KMS-11 (cell line): ENCODE data around the gene APOBEC3B.

Experiments used
- H2AFZ ChIP-seq: fragments of 200-600 bp; sonication (generic); 2 replicates; pipeline ENCODE4 v1.6.1; 2016; ENCODE audit warnings: antibody characterized with exemption, mixed run types, low read depth
- H3K27ac ChIP-seq: fragments of 200-600 bp; sonication (generic); 2 replicates; pipeline ENCODE4 v1.6.1; 2016; ENCODE audit warnings: mild to moderate bottlenecking, mixed run types
- H3K27me3 ChIP-seq: fragments of 200-600 bp; sonication (generic); 2 replicates; pipeline ENCODE4 v1.6.1; 2017; ENCODE audit warnings: mild to moderate bottlenecking, low read depth, mixed run types, moderate library complexity; ENCODE audit not compliant: insufficient read depth
- H3K36me3 ChIP-seq: fragments of 200-600 bp; sonication (generic); 2 replicates; pipeline ENCODE4 v1.6.1; 2017; ENCODE audit warnings: mild to moderate bottlenecking, mixed run types; ENCODE audit not compliant: insufficient read depth
- H3K4me1 ChIP-seq: fragments of 200-600 bp; sonication (generic); 2 replicates; pipeline ENCODE4 v1.6.1; 2016; ENCODE audit warnings: mild to moderate bottlenecking, low read depth, mixed run types; ENCODE audit not compliant: poor library complexity, severe bottlenecking
- H3K4me2 ChIP-seq: fragments of 200-600 bp; sonication (generic); 2 replicates; pipeline ENCODE4 v1.7.0; 2016; ENCODE audit warnings: mild to moderate bottlenecking, mixed run types
- H3K4me3 ChIP-seq: fragments of 200-600 bp; sonication (generic); IDR thresholded peaks from 2 replicates; pipeline ENCODE4 v1.6.1; 2017; ENCODE audit warnings: low read depth, low read length, mixed read lengths; ENCODE audit not compliant: insufficient read depth
- H3K79me2 ChIP-seq: fragments of 200-600 bp; sonication (generic); 2 replicates; pipeline ENCODE4 v1.6.1; 2016; ENCODE audit warnings: low read depth, mixed run types; ENCODE audit not compliant: insufficient read depth
- H3K9ac ChIP-seq: fragments of 200-600 bp; sonication (generic); 2 replicates; pipeline ENCODE4 v1.6.1; 2016; ENCODE audit warnings: mild to moderate bottlenecking, mixed run types
- H4K20me1 ChIP-seq: fragments of 200-600 bp; sonication (generic); 2 replicates; pipeline ENCODE4 v1.6.1; 2016; ENCODE audit warnings: mild to moderate bottlenecking, mixed run types; ENCODE audit not compliant: insufficient read depth
- TF ChIP-seq, protein P1 (sequence below): fragments of 200-600 bp; sonication (generic); conservative IDR thresholded peaks from 2 replicates; pipeline ENCODE4 v1.6.1; 2017; ENCODE audit warnings: low read depth, mild to moderate bottlenecking, antibody characterized with exemption, low read length, moderate library complexity, mixed read lengths

Gene APOBEC3B

DNA sequence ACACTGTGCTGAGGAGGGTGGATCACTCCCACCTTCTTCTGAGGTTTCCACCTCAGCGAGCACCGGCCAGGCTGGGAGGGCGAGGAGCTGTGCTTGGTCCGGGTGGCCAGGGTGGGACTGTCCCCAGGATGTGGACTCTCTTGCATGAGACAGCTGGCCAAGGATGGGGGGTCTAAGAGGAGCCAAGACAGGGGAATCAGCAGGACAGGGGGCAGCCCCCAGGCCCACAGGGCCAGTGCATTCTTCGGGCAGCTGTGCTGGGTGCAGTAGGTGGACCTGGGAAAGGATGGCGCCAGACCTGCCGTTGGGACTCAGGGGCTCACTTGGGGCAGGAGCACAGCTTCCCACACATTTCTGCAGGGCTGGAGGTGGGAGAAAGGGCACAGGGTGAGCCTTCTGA, 15.2 kb upstream of the APOBEC3B start:
- no peak overlapping the region for H3K9ac ChIP-seq
- no peaks in the 10 kb centered on the region for H3K79me2 ChIP-seq
- no peak overlapping the region for H3K4me3 ChIP-seq
- no peaks in the 10 kb centered on the region for H4K20me1 ChIP-seq
- H2AFZ ChIP-seq, result no peak overlapping the region
- TF ChIP-seq, protein P1, sequence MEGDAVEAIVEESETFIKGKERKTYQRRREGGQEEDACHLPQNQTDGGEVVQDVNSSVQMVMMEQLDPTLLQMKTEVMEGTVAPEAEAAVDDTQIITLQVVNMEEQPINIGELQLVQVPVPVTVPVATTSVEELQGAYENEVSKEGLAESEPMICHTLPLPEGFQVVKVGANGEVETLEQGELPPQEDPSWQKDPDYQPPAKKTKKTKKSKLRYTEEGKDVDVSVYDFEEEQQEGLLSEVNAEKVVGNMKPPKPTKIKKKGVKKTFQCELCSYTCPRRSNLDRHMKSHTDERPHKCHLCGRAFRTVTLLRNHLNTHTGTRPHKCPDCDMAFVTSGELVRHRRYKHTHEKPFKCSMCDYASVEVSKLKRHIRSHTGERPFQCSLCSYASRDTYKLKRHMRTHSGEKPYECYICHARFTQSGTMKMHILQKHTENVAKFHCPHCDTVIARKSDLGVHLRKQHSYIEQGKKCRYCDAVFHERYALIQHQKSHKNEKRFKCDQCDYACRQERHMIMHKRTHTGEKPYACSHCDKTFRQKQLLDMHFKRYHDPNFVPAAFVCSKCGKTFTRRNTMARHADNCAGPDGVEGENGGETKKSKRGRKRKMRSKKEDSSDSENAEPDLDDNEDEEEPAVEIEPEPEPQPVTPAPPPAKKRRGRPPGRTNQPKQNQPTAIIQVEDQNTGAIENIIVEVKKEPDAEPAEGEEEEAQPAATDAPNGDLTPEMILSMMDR, result no peak
- no peaks in the 10 kb centered on the region for H3K4me1 ChIP-seq
- H3K27ac ChIP-seq, result no peak overlapping the region
- H3K36me3 ChIP-seq, result no peaks in the 10 kb centered on the region
- no peak overlapping the region for H3K4me2 ChIP-seq
- no peaks in the 10 kb centered on the region for H3K27me3 ChIP-seq

DNA sequence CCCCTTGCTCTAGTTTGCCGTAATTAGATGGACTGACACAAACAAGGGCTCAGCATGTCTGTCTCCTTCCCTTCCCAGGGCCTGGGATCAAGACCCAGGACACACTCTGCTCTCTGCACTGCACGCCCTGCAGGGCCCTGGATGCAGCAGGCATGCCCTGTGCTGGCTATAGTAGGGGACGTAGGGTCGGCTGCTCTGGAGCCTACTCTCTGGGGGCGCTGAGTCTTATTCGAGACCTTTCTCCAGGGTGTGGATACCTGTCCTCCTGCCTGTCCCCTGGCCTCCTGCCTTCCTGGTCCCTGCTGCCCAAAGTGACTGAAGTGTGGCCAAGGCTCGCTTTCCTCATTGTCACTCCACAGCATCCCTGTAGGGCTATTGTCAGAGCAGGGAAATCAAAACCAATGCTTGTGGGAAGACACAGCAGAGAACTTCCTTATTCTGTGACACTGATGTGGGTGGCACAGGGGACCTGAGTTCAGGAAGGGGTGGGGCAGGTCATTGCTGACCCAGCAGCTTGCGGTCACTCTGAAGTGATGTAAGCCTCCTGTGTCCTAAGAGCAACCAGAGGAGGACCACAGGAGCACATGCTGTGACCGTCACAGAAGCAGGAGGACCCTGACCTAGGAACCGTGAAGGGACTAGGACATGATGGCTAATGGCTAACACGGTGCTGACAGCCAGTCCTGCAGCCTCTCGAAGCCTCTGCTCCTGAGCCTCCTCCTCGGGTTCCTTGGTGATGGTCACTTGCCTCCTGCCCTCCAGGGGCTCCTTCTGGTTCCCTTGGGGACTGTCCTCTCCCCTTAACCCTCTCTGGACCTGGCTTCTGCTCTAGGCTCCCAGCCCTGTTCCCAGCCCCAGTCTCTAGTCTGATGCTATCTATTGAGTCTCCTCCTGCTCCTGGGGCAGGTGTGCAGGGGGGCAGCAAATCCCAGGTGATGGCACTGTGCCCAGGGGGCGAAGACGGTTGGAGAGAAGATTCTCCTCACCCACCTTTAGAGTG, 14.4 kb upstream of the APOBEC3B start:
- no peak overlapping the region for H3K9ac ChIP-seq
- no peaks in the 10 kb centered on the region for H4K20me1 ChIP-seq
- no peaks in the 10 kb centered on the region for H3K4me1 ChIP-seq
- no peaks in the 10 kb centered on the region for H3K79me2 ChIP-seq
- no peak overlapping the region for H3K27ac ChIP-seq
- no peak overlapping the region for H3K4me2 ChIP-seq
- no peaks in the 10 kb centered on the region for H3K36me3 ChIP-seq
- H2AFZ ChIP-seq, result no peak overlapping the region
- no peaks in the 10 kb centered on the region for H3K27me3 ChIP-seq
- TF ChIP-seq, protein P1, result no peak
- H3K4me3 ChIP-seq, result no peak overlapping the region

DNA sequence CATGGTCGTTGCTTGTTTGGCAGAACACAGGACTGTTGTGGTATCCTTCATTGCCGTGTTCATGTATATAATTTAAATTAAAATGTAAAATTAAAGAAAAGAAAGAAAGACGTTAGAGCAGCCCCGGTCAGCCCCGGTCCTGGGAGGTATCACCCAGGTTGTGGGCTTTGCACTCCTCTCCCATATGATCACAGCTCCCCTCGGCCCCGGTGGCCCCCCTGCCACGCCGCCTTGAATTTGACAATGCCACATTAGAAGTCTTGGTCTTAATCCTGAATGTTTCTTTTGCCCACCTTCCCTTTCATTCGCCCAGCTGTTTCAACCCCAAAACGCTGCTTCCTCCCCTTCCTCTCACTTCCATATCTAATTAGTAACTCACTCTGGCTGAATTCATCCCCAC, 13.3 kb upstream of the APOBEC3B start:
- no peak overlapping the region for H2AFZ ChIP-seq
- TF ChIP-seq, protein P1, result no peak
- no peaks in the 10 kb centered on the region for H3K27me3 ChIP-seq
- H4K20me1 ChIP-seq, result no peaks in the 10 kb centered on the region
- no peak overlapping the region for H3K27ac ChIP-seq
- H3K4me1 ChIP-seq, result no peaks in the 10 kb centered on the region
- H3K9ac ChIP-seq, result no peak overlapping the region
- no peaks in the 10 kb centered on the region for H3K36me3 ChIP-seq
- no peaks in the 10 kb centered on the region for H3K79me2 ChIP-seq
- H3K4me2 ChIP-seq, result no peak overlapping the region
- H3K4me3 ChIP-seq, result no peak overlapping the region

DNA sequence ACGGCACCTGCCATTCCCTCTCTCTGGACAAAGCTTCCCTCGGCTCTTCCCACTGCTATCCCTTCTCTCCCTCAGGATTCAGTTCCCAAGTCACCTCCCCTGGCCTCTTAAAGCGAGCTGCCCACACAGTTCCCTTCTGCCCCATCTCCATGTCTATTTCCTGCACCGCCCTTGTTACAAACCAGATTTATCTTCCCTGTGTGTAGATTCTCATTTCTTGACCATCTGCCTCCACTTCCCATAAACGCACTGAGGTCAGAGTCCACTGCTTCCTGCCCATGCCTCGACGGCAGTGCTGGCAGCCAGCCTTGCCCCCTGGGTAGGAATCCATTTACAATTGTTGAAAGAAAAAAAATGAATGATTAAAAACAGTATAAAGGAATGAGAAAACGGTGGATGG, 11.6 kb upstream of the APOBEC3B start:
- Histone ChIP-seq H3K36me3 (no peaks in the 10 kb centered on the region), H3K4me3 (no peak overlapping the region), H4K20me1 (no peaks in the 10 kb centered on the region), H3K9ac (no peak overlapping the region), H3K79me2 (no peaks in the 10 kb centered on the region), H3K4me2 (no peak overlapping the region), H3K27ac (no peak overlapping the region), H3K4me1 (no peaks in the 10 kb centered on the region), H3K27me3 (no peaks in the 10 kb centered on the region), H2AFZ (no peak overlapping the region)
- TF ChIP-seq, protein P1, result no peak
